ENCODE data around the gene SMOC1.
"Not testable (repeated sequence)": the region's sequence is repeated elsewhere in the genome, so short reads cannot be mapped to it uniquely, and the experiment has no call there.

Gene SMOC1

GRCh38 chr14:69901113-69901951 is 22.1 kb downstream of the SMOC1 start:
- no peak for TF ChIP-seq CTCF (IDR thresholded peaks at IDR 0.05; ENCODE audit: extremely low read depth, missing control alignments)
- DNase-seq (ENCODE audit: low spot score) = no peak

- not testable (repeated sequence) for DNase-seq (ENCODE audit: low spot score)
These were observed 23.8 kb downstream of the SMOC1 start for GRCh38 chr14:69903046-69903445.

- no peak for DNase-seq (ENCODE audit: low spot score)
- no peak for TF ChIP-seq CTCF (IDR thresholded peaks at IDR 0.05; ENCODE audit: extremely low read depth, missing control alignments)
These were observed 25.0 kb downstream of the SMOC1 start for GRCh38 chr14:69904246-69904645.

GRCh38 chr14:69906201-69906600 is 27.0 kb downstream of the SMOC1 start:
- no peak for DNase-seq (ENCODE audit: low spot score)
- no peak for TF ChIP-seq CTCF (IDR thresholded peaks at IDR 0.05; ENCODE audit: extremely low read depth, missing control alignments)

- TF ChIP-seq CTCF (IDR thresholded peaks at IDR 0.05; ENCODE audit: extremely low read depth, missing control alignments) = no peak
- no peak for DNase-seq (ENCODE audit: low spot score)
These were observed 30.8 kb downstream of the SMOC1 start for GRCh38 chr14:69909826-69910550.

GRCh38 chr14:69910871-69911270 is 31.7 kb downstream of the SMOC1 start:
- no peak for TF ChIP-seq CTCF (IDR thresholded peaks at IDR 0.05; ENCODE audit: extremely low read depth, missing control alignments)
- no peak for DNase-seq (ENCODE audit: low spot score)

- no peak for TF ChIP-seq CTCF (IDR thresholded peaks at IDR 0.05; ENCODE audit: extremely low read depth, missing control alignments)
- no peak for DNase-seq (ENCODE audit: low spot score)
These were observed 34.5 kb downstream of the SMOC1 start for GRCh38 chr14:69913686-69914085.

All from GM20000 (cell line).